GM18907 (cell line): Measurements from ENCODE around the gene FOXK2.
"Not testable (repeated sequence)": the region's sequence is repeated elsewhere in the genome, so short reads cannot be mapped to it uniquely, and the experiment has no call there.

Experiments used
- ATAC-seq: cut with Tn5 transposase; IDR thresholded peaks from one replicate; pipeline ENCODE4 v1.9.1; 2021; ENCODE audit warnings: mild to moderate bottlenecking, moderate library complexity; ENCODE audit not compliant: unreplicated experiment

Gene FOXK2

GRCh38 chr17:82561429-82562035 is 42.0 kb downstream of the FOXK2 start:
- no peak for ATAC-seq

- ATAC-seq, result not testable (repeated sequence)
Observed at GRCh38 chr17:82562718-82563220, 43.2 kb downstream of the FOXK2 start.

GRCh38 chr17:82563318-82563717 is 43.8 kb downstream of the FOXK2 start:
- ATAC-seq, result no peak

GRCh38 chr17:82563745-82564144 is 44.2 kb downstream of the FOXK2 start:
- not testable (repeated sequence) for ATAC-seq

GRCh38 chr17:82564241-82564640 is 44.7 kb downstream of the FOXK2 start:
- no peak for ATAC-seq

- no peak for ATAC-seq
Observed at GRCh38 chr17:82565551-82565950, 46.0 kb downstream of the FOXK2 start.

GRCh38 chr17:82566129-82566960 is 46.8 kb downstream of the FOXK2 start:
- no peak for ATAC-seq

GRCh38 chr17:82567286-82567685 is 47.8 kb downstream of the FOXK2 start:
- no peak for ATAC-seq

- no peak for ATAC-seq
Observed at GRCh38 chr17:82568997-82569393, 49.5 kb downstream of the FOXK2 start.

GRCh38 chr17:82569621-82570020 is 50.1 kb downstream of the FOXK2 start:
- no peak for ATAC-seq

GRCh38 chr17:82570277-82570676 is 50.7 kb downstream of the FOXK2 start:
- no peak for ATAC-seq

GRCh38 chr17:82571855-82572254 is 52.3 kb downstream of the FOXK2 start:
- no peak for ATAC-seq

- ATAC-seq, result no peak
Observed at GRCh38 chr17:82574041-82574440, 54.5 kb downstream of the FOXK2 start.

- not testable (repeated sequence) for ATAC-seq
Observed at GRCh38 chr17:82575581-82576221, 56.2 kb downstream of the FOXK2 start.

- ATAC-seq, result no peak
Observed at GRCh38 chr17:82577300-82577699, 57.8 kb downstream of the FOXK2 start.

GRCh38 chr17:82579969-82580368 is 60.4 kb downstream of the FOXK2 start:
- ATAC-seq, result not testable (repeated sequence)

GRCh38 chr17:82582213-82582612 is 62.7 kb downstream of the FOXK2 start:
- no peak for ATAC-seq

- no peak for ATAC-seq
Observed at GRCh38 chr17:82582709-82583108, 63.2 kb downstream of the FOXK2 start.

GRCh38 chr17:82583720-82584234 is 64.2 kb downstream of the FOXK2 start:
- no peak for ATAC-seq

- ATAC-seq, result not testable (repeated sequence)
Observed at GRCh38 chr17:82585935-82586575, 66.5 kb downstream of the FOXK2 start.
